Measurements from ENCODE around the gene SPAG9. TPM values are rescaled to one million over a fixed set of nuclear protein-coding genes. Genes with fewer than 3 reads are reported as not detected.

SPAG9 gene
- total RNA-seq, 2 experiments from 2014 or later = 39.8 to 43.2 TPM

DNA sequence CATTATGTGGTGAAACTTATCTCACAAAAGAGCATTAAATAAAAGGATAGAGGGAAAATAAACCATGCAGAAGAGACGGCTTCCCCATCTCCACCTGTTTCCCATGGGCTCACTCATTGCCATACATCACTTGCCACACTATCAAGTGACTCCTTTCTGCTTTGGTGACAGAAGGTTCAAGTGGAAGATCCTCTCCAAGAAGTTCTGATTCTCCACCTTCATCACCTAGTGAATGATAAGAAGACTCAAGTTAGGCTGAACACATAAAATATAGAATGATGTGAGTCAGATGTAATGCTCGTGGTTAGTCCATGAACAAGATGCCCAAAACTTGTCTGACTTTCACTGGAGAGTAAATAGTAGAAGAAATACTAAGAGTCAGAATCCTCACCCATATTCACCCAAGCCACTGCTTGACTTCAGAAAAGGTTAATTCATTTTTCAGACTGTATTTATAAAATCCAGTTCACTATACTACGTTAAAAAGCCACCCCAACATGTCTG, 154.5 kb downstream of the SPAG9 start:
- Mint-ChIP-seq H3K27me3 (ENCODE audit: low read depth) (no peaks in the 10 kb centered on the region), H3K4me3 (no peak overlapping the region), H3K36me3 (ENCODE audit: low read depth) (peaks cover 9% of the 10 kb centered on the region), H3K4me1 (ENCODE audit: low read depth) (peaks cover 9% of the 10 kb centered on the region), H3K9me3 (no peaks in the 10 kb centered on the region), H3K27ac (no peak overlapping the region)
- intact Hi-C loops (cut with micrococcal nuclease) = no loop called here
- CTCF ChIA-PET = interaction anchor here (1.3 to 3.5 kb wide), 4 partner anchors 9 to 183 kb away, joined by 5 to 19 read pairs (median 6); no protein-coding TSS in a partner anchor
- DNase-seq = no peak

DNA sequence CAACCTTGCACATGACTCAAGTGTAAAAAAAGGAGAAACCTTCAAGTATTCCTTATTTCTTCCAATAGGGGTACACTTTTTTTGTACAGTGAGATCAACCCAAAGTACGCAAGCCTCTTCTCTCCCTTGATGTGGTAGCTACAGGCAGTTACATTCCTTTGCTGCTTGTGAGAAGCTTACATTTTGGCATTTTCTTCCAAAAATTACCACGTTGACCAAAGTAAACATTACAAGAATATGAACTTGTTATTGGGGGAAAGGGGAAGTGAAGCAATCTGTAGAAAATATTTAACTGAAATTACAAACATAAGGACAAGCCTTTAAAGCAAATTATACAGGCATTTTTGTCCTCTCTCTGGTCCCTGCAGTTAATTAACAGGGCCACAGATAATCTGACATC, 157.5 kb downstream of the SPAG9 start:
- H3K9me3 Mint-ChIP-seq = no peaks in the 10 kb centered on the region
- CTCF ChIA-PET = interaction anchor here (0.6 to 3.5 kb wide), 3 partner anchors 111 to 203 kb away, joined by 4 to 19 read pairs (median 8); no protein-coding TSS in a partner anchor
- peaks cover 9% of the 10 kb centered on the region for H3K4me1 Mint-ChIP-seq (ENCODE audit: low read depth)
- no peaks in the 10 kb centered on the region for H3K27me3 Mint-ChIP-seq (ENCODE audit: low read depth)
- no peak overlapping the region for H3K4me3 Mint-ChIP-seq
- no peak for DNase-seq
- intact Hi-C loops (cut with micrococcal nuclease) = no loop called here
- peaks cover 7% of the 10 kb centered on the region for H3K36me3 Mint-ChIP-seq (ENCODE audit: low read depth)
- H3K27ac Mint-ChIP-seq = no peak overlapping the region

DNA sequence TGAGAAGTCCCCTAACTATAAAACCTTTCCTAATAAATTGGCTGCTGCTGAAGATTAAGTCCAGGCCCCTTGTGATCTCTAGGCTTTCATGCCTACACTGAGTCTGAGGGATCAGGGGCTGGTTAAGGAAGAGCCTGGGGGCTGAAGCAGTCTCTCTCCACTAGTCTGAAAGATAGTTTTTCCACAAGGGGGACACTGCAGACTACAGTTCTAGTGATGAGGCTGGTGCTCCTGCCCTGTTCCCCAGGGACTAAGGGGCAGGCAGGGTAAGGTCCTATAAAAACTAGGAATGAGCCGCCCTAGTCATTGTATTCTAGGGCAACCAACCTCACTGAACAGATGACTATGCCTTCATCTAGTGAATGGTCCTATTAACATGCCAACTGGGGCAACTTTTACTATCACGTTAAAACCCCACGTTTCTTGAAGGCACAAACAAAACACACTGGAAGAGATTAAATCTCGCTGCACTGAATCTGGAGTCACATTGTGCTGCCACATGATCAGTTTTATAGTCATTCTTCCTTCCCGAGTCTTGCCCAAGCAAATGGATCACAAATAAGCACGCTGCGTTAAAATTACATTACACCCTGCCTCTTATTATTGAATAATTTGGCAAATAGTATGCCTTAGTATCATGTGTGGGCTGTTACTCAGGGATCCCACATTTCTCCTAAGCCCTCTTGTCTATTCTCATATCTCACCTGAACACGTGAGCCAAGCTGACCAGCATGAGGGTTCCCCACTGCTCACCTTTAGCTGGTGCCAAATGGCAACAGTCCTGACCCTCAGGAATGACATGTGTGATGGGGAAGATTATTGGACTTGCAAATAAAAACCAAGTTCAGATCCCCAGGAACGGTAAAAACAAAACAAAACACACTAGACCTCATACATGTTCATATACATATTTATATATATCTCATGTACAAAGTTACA, 159.1 kb downstream of the SPAG9 start:
- Mint-ChIP-seq H3K9me3 (no peaks in the 10 kb centered on the region), H3K27ac (no peak overlapping the region)
- CTCF ChIA-PET = interaction anchor here (0.7 to 1.8 kb wide), 3 partner anchors 86 to 178 kb away, joined by 3 to 10 read pairs (median 8); no protein-coding TSS in a partner anchor

DNA sequence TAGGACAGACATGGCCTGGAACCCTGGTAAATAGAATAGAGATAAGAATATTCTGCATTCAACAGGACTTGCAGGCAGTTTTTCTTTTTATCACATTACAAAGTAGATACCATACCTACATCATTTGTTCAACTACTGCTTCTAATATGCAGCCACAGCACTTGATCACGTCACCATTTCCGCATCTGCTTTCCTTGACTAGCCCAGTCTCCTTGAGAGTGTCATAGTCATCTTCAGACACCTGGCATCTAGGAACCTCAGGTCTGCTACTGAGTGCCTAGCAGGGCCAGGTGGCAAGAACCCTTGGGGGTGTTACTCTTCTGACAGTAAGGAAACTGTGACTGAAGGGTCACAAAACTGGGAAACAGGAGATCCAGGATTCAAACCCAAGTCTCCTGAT, 161.3 kb downstream of the SPAG9 start:
- no peak for DNase-seq
- Mint-ChIP-seq H3K36me3 (ENCODE audit: low read depth) (peaks cover 2% of the 10 kb centered on the region), H3K9me3 (no peaks in the 10 kb centered on the region), H3K27ac (no peak overlapping the region), H3K4me3 (no peak overlapping the region), H3K4me1 (ENCODE audit: low read depth) (peaks cover 2% of the 10 kb centered on the region), H3K27me3 (ENCODE audit: low read depth) (no peaks in the 10 kb centered on the region)
- CTCF ChIA-PET = interaction anchor here (0.9 to 8.4 kb wide), 9 partner anchors 9 to 177 kb away, joined by 3 to 71 read pairs (median 5); no protein-coding TSS in a partner anchor
- intact Hi-C loops (cut with micrococcal nuclease) = no loop called here

More for the DNA sequence above, 159.1 kb downstream of the SPAG9 start:
- intact Hi-C loops (cut with micrococcal nuclease) = no loop called here
- Mint-ChIP-seq H3K36me3 (ENCODE audit: low read depth) (peaks cover 7% of the 10 kb centered on the region), H3K4me1 (ENCODE audit: low read depth) (peaks cover 11% of the 10 kb centered on the region), H3K4me3 (no peak overlapping the region), H3K27me3 (ENCODE audit: low read depth) (no peaks in the 10 kb centered on the region)
- no peak for DNase-seq

DNA sequence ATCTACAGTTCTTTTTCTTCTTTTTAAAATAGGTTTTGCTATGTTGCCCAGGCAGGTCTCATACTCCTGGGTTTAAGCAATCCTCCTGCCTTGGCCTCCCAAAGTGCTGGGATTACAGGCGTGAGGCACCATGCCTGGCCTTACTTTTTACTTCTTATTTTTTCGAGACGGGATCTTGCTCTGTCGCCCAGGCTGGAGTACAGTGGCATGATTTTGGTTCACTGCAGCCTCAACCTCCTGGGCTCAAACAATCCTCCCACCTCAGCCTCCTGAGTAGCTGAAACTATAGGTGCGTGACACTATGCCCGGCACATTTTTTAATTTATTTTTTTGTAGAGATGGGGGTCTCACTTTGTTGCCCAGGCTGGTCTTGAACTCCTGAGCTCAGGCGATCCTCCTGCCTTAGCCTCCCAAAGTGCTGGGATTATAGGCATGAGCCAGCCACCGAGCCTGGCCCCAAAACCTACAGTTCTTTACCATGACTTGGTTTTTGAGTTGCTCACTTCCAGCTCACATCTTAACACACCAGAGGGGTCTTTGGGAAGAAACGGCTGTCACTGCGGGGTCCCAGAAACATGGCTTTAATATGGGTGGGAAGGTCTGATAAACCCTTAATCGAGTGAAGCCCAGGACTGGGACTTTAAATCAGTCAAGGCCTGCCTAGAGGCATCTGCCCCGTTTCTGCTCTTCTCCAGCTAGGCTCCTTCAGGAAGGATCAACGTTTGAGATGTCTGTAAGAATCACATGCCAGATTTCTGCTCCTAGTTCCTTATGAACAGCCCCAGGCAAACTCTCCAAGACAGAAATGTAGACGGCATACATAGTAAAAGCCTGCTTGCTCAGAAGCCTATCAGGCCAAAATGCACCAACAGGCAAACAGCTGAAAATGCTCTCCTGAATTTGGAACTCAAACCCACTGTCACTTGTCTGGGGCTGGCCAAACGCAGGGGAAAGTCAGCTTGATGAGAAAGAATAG, 162.8 kb downstream of the SPAG9 start:
- H3K36me3 Mint-ChIP-seq (ENCODE audit: low read depth) = no peaks in the 10 kb centered on the region
- no peaks in the 10 kb centered on the region for H3K9me3 Mint-ChIP-seq
- H3K27me3 Mint-ChIP-seq (ENCODE audit: low read depth) = no peaks in the 10 kb centered on the region
- H3K4me1 Mint-ChIP-seq (ENCODE audit: low read depth) = peaks cover 2% of the 10 kb centered on the region
- H3K27ac Mint-ChIP-seq = no peak overlapping the region
- H3K4me3 Mint-ChIP-seq = no peak overlapping the region
- CTCF ChIA-PET = interaction anchor here (0.8 to 8.4 kb wide), 11 partner anchors 8 to 175 kb away, joined by 3 to 83 read pairs (median 7); no protein-coding TSS in a partner anchor
- no peak for DNase-seq
- intact Hi-C loops (cut with micrococcal nuclease) = no loop called here

DNA sequence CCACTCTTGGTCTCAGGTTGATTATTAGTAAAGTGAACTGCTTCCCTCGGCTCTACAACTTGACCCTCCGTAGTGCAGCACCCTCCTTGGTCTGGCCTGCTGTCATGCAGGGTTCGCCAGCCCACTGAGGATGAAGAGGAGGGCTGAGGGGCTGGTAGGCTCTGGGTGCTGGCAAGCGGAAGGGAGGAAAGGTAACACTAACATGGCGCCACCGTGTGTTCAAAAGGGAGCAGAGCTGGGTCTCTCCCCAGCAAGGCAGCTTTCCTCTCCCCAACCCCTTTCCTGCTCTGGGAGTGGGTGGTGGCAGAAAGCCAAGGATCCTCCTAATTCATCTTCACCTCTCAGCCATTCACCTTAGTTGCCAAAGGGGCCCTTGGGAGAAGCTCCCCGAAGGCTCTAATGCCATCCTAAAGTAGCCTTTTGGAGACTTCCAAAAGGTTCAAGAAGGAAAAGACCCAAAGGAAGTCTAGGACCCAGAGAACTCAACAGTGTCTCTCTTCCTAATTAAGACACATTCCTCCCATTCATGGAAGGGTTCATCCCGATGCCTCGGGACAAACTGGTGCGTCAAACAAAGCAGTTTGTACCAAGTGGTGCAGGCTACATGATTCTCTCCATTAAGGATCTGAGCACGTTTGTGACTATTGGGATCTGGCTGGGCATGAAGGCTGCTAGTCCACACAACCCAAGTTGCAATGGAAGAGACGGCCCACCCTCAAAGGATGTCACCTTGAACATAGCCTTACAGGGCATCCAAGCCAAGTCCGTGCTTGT, 163.7 kb downstream of the SPAG9 start:
- Mint-ChIP-seq H3K4me1 (ENCODE audit: low read depth) (peaks cover 2% of the 10 kb centered on the region), H3K9me3 (no peaks in the 10 kb centered on the region), H3K27me3 (ENCODE audit: low read depth) (no peaks in the 10 kb centered on the region), H3K4me3 (no peak overlapping the region), H3K36me3 (ENCODE audit: low read depth) (no peaks in the 10 kb centered on the region), H3K27ac (peak overlapping the region; percentile 53)
- peak; percentile 83 for DNase-seq
- intact Hi-C loops (cut with micrococcal nuclease) = loop anchor here (1.0 kb wide), 5 partner anchors 105 to 410 kb away; partner anchors contain the start of genes NME1 and SPATA20
- CTCF ChIA-PET = interaction anchor here (0.6 to 8.4 kb wide), 13 partner anchors 8 to 174 kb away, joined by 3 to 83 read pairs (median 6); no protein-coding TSS in a partner anchor

DNA sequence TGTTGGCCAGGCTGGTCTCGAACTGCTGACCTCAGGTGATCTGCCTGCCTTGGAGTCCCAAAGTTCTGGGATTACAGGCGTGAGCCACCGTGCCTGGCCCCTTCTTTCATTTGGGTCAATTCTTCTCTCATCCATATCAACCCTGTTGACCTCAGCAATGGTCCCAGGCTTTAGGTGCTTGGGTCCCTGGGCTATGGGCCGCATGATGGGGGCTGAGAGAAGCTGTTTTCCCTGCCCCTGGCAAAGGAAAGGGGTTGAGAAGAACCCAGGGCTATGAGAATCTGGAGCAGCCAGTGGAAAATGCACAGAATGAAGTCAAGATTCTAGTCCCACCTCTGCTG, 164.3 kb downstream of the SPAG9 start:
- DNase-seq = no peak
- Mint-ChIP-seq H3K36me3 (ENCODE audit: low read depth) (no peaks in the 10 kb centered on the region), H3K9me3 (no peaks in the 10 kb centered on the region), H3K4me3 (no peak overlapping the region), H3K27me3 (ENCODE audit: low read depth) (no peaks in the 10 kb centered on the region), H3K27ac (no peak overlapping the region), H3K4me1 (ENCODE audit: low read depth) (peaks cover 2% of the 10 kb centered on the region)
- intact Hi-C loops (cut with micrococcal nuclease) = loop anchor here (1.0 kb wide), 5 partner anchors 104 to 409 kb away; partner anchors contain the start of genes NME1 and SPATA20
- CTCF ChIA-PET = interaction anchor here (0.9 to 8.4 kb wide), 12 partner anchors 8 to 174 kb away, joined by 4 to 83 read pairs (median 8); no protein-coding TSS in a partner anchor

DNA sequence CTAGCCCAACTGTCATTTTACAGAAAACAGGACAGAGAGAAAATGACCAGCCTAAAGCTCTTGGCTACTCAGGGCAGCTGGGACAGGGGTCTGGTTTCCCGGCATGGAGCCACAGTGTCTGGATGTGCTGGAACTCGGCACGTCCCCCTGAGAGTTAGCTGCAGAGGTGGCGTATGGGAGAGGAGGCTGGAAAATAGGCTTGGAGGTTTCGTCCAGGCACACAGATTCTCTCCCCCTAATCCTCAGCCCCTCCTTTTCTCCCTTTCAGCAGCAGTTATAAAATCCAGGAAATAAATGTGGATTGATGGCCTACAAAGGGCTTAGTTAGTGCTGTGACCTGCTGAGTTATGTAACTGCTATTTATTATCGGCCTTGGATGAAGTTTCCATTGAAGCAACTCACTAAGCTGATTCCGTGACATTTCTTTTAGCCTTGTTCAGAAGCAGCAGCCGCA, 165.0 kb downstream of the SPAG9 start:
- Mint-ChIP-seq H3K4me3 (no peak overlapping the region), H3K36me3 (ENCODE audit: low read depth) (no peaks in the 10 kb centered on the region), H3K27me3 (ENCODE audit: low read depth) (no peaks in the 10 kb centered on the region), H3K27ac (no peak overlapping the region), H3K4me1 (ENCODE audit: low read depth) (peaks cover 4% of the 10 kb centered on the region), H3K9me3 (no peaks in the 10 kb centered on the region)
- no peak for DNase-seq
- intact Hi-C loops (cut with micrococcal nuclease) = loop anchor here (1.0 kb wide), 5 partner anchors 103 to 408 kb away; partner anchors contain the start of genes NME1 and SPATA20
- CTCF ChIA-PET = interaction anchor here (0.8 to 8.4 kb wide), 9 partner anchors 77 to 173 kb away, joined by 3 to 83 read pairs (median 10); no protein-coding TSS in a partner anchor

DNA sequence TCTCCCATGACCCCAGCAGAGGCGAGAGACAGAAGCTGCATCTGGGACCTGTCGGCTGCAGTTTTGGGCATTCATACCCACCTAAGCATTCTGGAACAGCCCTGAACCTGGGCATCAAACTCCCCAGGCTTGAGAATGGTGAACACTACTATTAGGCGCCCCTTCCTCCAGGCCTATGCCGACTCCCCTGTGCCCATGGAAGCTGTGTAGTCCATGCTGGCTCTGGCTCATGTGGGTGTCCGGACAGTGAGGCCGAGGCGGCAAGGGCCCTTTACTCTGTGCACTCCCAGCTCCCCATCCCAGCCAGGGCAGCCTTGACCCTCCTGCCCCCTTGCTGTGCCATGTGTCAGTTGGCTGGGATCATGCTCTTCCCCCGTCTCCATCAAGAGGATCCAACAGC, 165.5 kb downstream of the SPAG9 start:
- intact Hi-C loops (cut with micrococcal nuclease) = no loop called here
- Mint-ChIP-seq H3K27me3 (ENCODE audit: low read depth) (no peaks in the 10 kb centered on the region), H3K9me3 (no peaks in the 10 kb centered on the region), H3K36me3 (ENCODE audit: low read depth) (no peaks in the 10 kb centered on the region), H3K27ac (no peak overlapping the region), H3K4me1 (ENCODE audit: low read depth) (peaks cover 9% of the 10 kb centered on the region), H3K4me3 (no peak overlapping the region)
- no peak for DNase-seq
- CTCF ChIA-PET = interaction anchor here (0.6 to 8.4 kb wide), 9 partner anchors 77 to 172 kb away, joined by 3 to 83 read pairs (median 10); no protein-coding TSS in a partner anchor

DNA sequence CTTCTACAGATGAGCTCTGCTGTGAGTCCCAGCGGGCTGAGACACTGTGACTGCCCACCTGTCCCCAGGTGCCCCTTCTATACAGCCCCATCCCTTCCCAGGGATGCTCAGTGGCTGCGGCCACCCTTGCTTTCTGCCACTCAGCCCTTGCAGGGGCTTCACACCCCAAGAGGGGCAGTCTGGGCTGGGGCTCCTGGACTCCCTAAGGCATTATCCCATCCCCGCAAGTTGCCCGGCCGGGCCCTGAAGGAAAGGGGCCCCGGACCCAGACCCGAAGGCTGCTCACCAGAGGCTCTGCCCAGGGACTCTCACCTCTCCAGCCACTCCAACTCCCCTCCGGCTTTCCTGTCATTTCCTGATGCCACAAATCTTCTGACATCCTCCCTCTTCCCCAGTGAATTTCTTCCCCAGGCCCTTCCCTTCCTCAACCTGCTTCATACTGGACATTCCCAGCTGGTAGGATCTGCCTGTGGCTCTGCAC, 166.0 kb downstream of the SPAG9 start:
- H3K27me3 Mint-ChIP-seq (ENCODE audit: low read depth) = no peaks in the 10 kb centered on the region
- peaks cover 14% of the 10 kb centered on the region for H3K4me1 Mint-ChIP-seq (ENCODE audit: low read depth)
- H3K36me3 Mint-ChIP-seq (ENCODE audit: low read depth) = no peaks in the 10 kb centered on the region
- H3K9me3 Mint-ChIP-seq = no peaks in the 10 kb centered on the region
- intact Hi-C loops (cut with micrococcal nuclease) = no loop called here
- H3K4me3 Mint-ChIP-seq = no peak overlapping the region
- CTCF ChIA-PET = interaction anchor here (0.6 to 8.4 kb wide), 7 partner anchors 10 to 172 kb away, joined by 3 to 83 read pairs (median 10); no protein-coding TSS in a partner anchor
- peak overlapping the region; percentile 66 for H3K27ac Mint-ChIP-seq
- DNase-seq = no peak
